Astrocyte (in vitro differentiated cells and primary cell): ENCODE results near the gene USP36. TPM values are rescaled to one million over a fixed set of nuclear protein-coding genes. Genes with fewer than 3 reads are reported as not detected.

Experiments used
- DNase-seq: peaks from one replicate; pipeline ENCODE4 v3.0.0-alpha.2; 2010; ENCODE audit warnings: low read depth
- FAIRE-seq: peaks from 2 replicates; lab custom pipeline; 2011; peaks lifted over from hg19 to GRCh38; lab: Jason Lieb, UNC
- H2AFZ ChIP-seq: 2 replicates; pipeline ENCODE4 v1.6.0; 2012; ENCODE audit warnings: low read depth, low read length, inconsistent platforms
- H3K27ac ChIP-seq: 2 replicates; pipeline ENCODE4 v1.5.1; 2011; ENCODE audit warnings: low read depth, low read length, inconsistent platforms
- H3K27me3 ChIP-seq: 2 replicates; pipeline ENCODE4 v1.6.0; 2011; ENCODE audit warnings: low read length, inconsistent platforms; ENCODE audit not compliant: insufficient read depth
- H3K36me3 ChIP-seq: 2 replicates; pipeline ENCODE4 v1.5.1; 2011; ENCODE audit warnings: low read length, inconsistent platforms; ENCODE audit not compliant: insufficient read depth
- H3K4me1 ChIP-seq: 2 replicates; pipeline ENCODE4 v1.5.1; 2011; ENCODE audit warnings: low read length, inconsistent platforms; ENCODE audit not compliant: insufficient read depth
- H3K4me2 ChIP-seq: 2 replicates; pipeline ENCODE4 v1.6.0; 2012; ENCODE audit warnings: low read length, inconsistent platforms
- H3K4me3 ChIP-seq: 2 replicates; pipeline ENCODE4 v1.5.1; 2011; ENCODE audit warnings: low read depth, mild to moderate bottlenecking, low read length, inconsistent platforms; ENCODE audit not compliant: insufficient read depth
- H3K79me2 ChIP-seq: 2 replicates; pipeline ENCODE4 v1.6.0; 2012; ENCODE audit warnings: mild to moderate bottlenecking, low read length, inconsistent platforms; ENCODE audit not compliant: insufficient read depth
- H3K9ac ChIP-seq: 2 replicates; pipeline ENCODE4 v1.6.0; 2012; ENCODE audit warnings: mild to moderate bottlenecking, low read length, inconsistent platforms
- H3K9me3 ChIP-seq: 2 replicates; pipeline ENCODE4 v1.5.1; 2012; ENCODE audit warnings: low read depth, mild to moderate bottlenecking, low read length, inconsistent platforms; ENCODE audit not compliant: insufficient read depth
- H4K20me1 ChIP-seq: 2 replicates; pipeline ENCODE4 v1.6.0; 2012; ENCODE audit warnings: low read length, inconsistent platforms; ENCODE audit not compliant: insufficient read depth
- H3K27ac Mint-ChIP-seq: one replicate; pipeline ENCODE4 v1.8.0; 2021; ENCODE audit warnings: mild to moderate bottlenecking, mixed read lengths; ENCODE audit not compliant: unreplicated experiment
- H3K27me3 Mint-ChIP-seq: one replicate; pipeline ENCODE4 v1.8.0; 2021; ENCODE audit warnings: low read depth, mixed read lengths; ENCODE audit not compliant: unreplicated experiment
- H3K36me3 Mint-ChIP-seq: one replicate; pipeline ENCODE4 v1.8.0; 2021; ENCODE audit warnings: low read depth, mixed read lengths; ENCODE audit not compliant: unreplicated experiment
- H3K4me1 Mint-ChIP-seq: one replicate; pipeline ENCODE4 v1.8.0; 2021; ENCODE audit warnings: low read depth, mixed read lengths; ENCODE audit not compliant: unreplicated experiment
- H3K4me3 Mint-ChIP-seq: one replicate; pipeline ENCODE4 v1.8.0; 2021; ENCODE audit warnings: mild to moderate bottlenecking, moderate library complexity, mixed read lengths; ENCODE audit not compliant: unreplicated experiment
- H3K9me3 Mint-ChIP-seq: one replicate; pipeline ENCODE4 v1.8.0; 2021; ENCODE audit warnings: mild to moderate bottlenecking, mixed read lengths; ENCODE audit not compliant: unreplicated experiment
- CTCF ChIP-seq: IDR thresholded peaks from 2 replicates; pipeline ENCODE4 v1.5.1; 2011; ENCODE audit warnings: low read depth, mild to moderate bottlenecking, inconsistent platforms, low read length, moderate library complexity; ENCODE audit not compliant: insufficient read depth
- EZH2 ChIP-seq: IDR thresholded peaks from 2 replicates; pipeline ENCODE4 v1.6.1; 2012; ENCODE audit warnings: mild to moderate bottlenecking, low read length, inconsistent platforms; ENCODE audit not compliant: insufficient read depth
- total RNA-seq: library from RNA; stranded (reverse); gene quantifications from 2 replicates; pipeline ENCODE4 v1.2.1, GENCODE V29; 2021

USP36 gene
- total RNA-seq, 1 donor from 2014 or later, result 51.0 TPM

- peaks cover 46% of the 10 kb centered on the region for H3K79me2 ChIP-seq
- H4K20me1 ChIP-seq, result peaks cover 27% of the 10 kb centered on the region
- DNase-seq (peak; percentile 74), FAIRE-seq (no peak)
- peak overlapping the region; percentile 5 for H3K9ac ChIP-seq
- Mint-ChIP-seq H3K27ac (no peak overlapping the region), H3K4me3 (no peak overlapping the region), H3K9me3 (no peaks in the 10 kb centered on the region), H3K4me1 (peaks cover 18% of the 10 kb centered on the region), H3K27me3 (no peaks in the 10 kb centered on the region), H3K36me3 (peaks cover 20% of the 10 kb centered on the region)
- peak overlapping the region; percentile 40 for H3K4me2 ChIP-seq
- H3K27me3 ChIP-seq, result no peaks in the 10 kb centered on the region
- TF ChIP-seq CTCF (no peak), EZH2 (no peak)
- no peak overlapping the region for H2AFZ ChIP-seq
- peaks cover 29% of the 10 kb centered on the region for H3K4me1 ChIP-seq
- no peak overlapping the region for H3K4me3 ChIP-seq
- peak overlapping the region; percentile 65 for H3K27ac ChIP-seq
- H3K36me3 ChIP-seq, result peaks cover 22% of the 10 kb centered on the region
- H3K9me3 ChIP-seq, result no peaks in the 10 kb centered on the region
Measured at GRCh38 chr17:78873519-78874340, 33.1 kb upstream of the USP36 start.

GRCh38 chr17:78872486-78872885 is 31.9 kb upstream of the USP36 start:
- H3K4me3 Mint-ChIP-seq, result no peak overlapping the region
- no peak overlapping the region for H3K27ac Mint-ChIP-seq
- peaks cover 26% of the 10 kb centered on the region for H3K36me3 Mint-ChIP-seq
- Histone ChIP-seq H3K36me3 (peaks cover 22% of the 10 kb centered on the region), H3K27me3 (no peaks in the 10 kb centered on the region), H3K79me2 (peaks cover 36% of the 10 kb centered on the region), H4K20me1 (peaks cover 21% of the 10 kb centered on the region), H3K4me2 (no peak overlapping the region), H3K4me1 (peaks cover 37% of the 10 kb centered on the region), H2AFZ (no peak overlapping the region), H3K9me3 (no peaks in the 10 kb centered on the region), H3K9ac (no peak overlapping the region), H3K4me3 (no peak overlapping the region), H3K27ac (no peak overlapping the region)
- peaks cover 16% of the 10 kb centered on the region for H3K4me1 Mint-ChIP-seq
- DNase-seq (no peak), FAIRE-seq (no peak)
- TF ChIP-seq EZH2 (no peak), CTCF (no peak)
- no peaks in the 10 kb centered on the region for H3K27me3 Mint-ChIP-seq
- no peaks in the 10 kb centered on the region for H3K9me3 Mint-ChIP-seq

- no peak overlapping the region for H3K27ac Mint-ChIP-seq
Measured at GRCh38 chr17:78870621-78871020, 30.0 kb upstream of the USP36 start.

More at GRCh38 chr17:78870621-78871020, 30.0 kb upstream of the USP36 start:
- Histone ChIP-seq H3K36me3 (peaks cover 22% of the 10 kb centered on the region), H3K4me1 (peaks cover 34% of the 10 kb centered on the region), H3K9ac (no peak overlapping the region), H3K9me3 (no peaks in the 10 kb centered on the region), H3K27ac (no peak overlapping the region), H3K4me3 (no peak overlapping the region), H4K20me1 (peaks cover 16% of the 10 kb centered on the region), H3K27me3 (no peaks in the 10 kb centered on the region), H2AFZ (no peak overlapping the region), H3K4me2 (no peak overlapping the region), H3K79me2 (peaks cover 26% of the 10 kb centered on the region)
- no peak overlapping the region for H3K4me3 Mint-ChIP-seq
- TF ChIP-seq EZH2 (no peak), CTCF (no peak)
- no peaks in the 10 kb centered on the region for H3K27me3 Mint-ChIP-seq
- peaks cover 8% of the 10 kb centered on the region for H3K4me1 Mint-ChIP-seq
- no peak for FAIRE-seq
- H3K36me3 Mint-ChIP-seq, result peaks cover 20% of the 10 kb centered on the region
- no peaks in the 10 kb centered on the region for H3K9me3 Mint-ChIP-seq
- no peak for DNase-seq
